Hypothalamus (tissue), 51 donors: Measurements from ENCODE around the gene THBD.

Experiments
- DNase-seq, 51 donors: peaks; one replicate each; lab custom pipeline; 2025; lab: John Stamatoyannopoulos, UW

Gene THBD

DNA sequence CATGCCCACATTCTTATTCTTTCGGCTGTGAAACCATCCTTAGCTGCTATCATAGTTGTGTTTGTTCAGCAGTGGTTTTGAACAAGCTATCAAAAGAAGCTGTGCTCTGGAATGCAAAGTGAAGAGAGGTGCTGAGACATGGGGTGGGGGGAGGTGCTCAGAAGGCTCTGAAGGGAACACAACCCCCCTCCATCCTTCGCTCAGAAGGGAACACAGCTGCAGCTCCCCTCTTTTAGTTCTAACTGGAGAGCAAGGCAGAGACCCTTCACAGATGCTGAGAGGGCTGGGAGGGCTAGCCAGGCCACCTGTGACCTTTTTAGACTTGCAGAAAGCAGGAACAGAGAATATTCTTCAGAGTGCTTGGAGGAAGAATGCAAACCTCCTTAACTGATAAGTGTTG, 32.0 kb downstream of the THBD start:
- no peak for DNase-seq

- DNase-seq = no peak
Observed at GRCh38 chr20:23013429-23013828, 36.0 kb downstream of the THBD start.

DNA sequence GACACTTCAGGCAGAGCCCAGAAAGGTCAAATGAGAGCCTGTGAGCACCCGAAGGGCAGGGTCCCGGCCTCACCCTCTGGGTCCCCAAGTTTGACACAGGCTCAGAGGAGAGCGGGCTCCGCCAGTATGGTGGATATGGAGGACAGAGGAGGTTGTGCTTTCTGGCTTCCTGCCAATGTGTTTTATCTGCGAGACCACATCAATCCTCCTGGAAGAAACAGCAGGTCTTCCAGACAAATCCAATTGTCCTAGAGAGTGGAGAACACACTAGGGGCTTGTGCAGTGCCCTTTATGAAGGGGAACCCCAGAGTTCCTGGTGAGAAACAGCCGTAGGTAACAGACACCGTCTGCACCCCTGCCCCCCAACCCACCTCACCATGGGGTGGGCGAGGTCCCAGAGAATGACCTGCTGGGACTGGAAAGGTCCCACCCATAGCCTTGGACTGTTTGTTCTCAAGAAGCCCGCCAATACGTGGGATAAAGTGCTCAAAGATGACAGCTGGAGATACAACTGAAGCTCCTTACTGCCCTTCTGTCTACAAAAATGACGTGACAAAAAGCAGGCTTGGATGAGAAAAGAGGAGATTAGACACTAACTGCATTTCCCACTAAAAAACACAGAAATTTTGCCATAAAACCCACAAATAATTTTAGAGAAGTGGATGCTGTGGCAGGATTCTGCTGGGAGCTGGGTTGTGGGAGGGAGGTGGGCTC, 38.3 kb downstream of the THBD start:
- DNase-seq = no peak

DNA sequence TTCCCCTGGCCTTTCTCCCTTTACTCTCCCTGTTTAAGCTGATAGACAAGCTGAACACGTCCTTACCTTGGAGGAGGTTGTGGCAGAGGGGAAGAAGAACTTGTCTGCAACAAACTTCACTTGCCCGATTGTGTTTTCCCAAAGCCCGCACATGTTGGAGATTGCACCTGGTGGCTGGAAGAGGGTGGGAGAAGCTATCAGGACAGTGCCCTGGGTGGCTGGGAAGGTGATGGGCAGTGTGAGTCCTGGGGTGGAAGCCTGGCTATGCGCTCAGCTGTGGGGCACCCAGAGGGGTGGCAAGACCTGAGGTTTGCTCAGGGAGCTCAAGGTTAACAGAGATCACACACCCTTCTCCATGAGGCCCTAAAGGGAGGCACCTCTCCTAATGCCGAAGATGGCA, 39.4 kb downstream of the THBD start:
- DNase-seq = no peak

DNA sequence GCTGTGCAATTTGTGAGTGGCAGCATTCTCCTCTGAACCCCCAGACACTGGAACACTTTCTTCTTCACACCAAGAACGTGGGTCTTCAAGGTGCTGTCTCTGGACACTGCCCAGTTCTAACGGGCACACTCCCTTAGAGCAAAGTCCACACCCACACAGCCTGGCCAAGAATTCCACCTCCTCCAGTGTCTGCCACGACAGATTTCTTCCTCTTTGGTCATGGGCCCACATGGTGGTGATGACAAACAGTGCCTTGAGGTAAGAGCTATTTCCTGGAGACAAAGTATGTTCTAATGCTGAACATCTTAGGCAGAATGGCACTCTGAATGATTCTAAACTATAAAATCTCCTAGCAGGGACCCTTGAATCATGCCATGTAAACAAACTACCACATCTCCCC, 39.8 kb downstream of the THBD start:
- DNase-seq = no peak

- DNase-seq = no peak
Observed at GRCh38 chr20:23008667-23009066, 40.8 kb downstream of the THBD start.

DNA sequence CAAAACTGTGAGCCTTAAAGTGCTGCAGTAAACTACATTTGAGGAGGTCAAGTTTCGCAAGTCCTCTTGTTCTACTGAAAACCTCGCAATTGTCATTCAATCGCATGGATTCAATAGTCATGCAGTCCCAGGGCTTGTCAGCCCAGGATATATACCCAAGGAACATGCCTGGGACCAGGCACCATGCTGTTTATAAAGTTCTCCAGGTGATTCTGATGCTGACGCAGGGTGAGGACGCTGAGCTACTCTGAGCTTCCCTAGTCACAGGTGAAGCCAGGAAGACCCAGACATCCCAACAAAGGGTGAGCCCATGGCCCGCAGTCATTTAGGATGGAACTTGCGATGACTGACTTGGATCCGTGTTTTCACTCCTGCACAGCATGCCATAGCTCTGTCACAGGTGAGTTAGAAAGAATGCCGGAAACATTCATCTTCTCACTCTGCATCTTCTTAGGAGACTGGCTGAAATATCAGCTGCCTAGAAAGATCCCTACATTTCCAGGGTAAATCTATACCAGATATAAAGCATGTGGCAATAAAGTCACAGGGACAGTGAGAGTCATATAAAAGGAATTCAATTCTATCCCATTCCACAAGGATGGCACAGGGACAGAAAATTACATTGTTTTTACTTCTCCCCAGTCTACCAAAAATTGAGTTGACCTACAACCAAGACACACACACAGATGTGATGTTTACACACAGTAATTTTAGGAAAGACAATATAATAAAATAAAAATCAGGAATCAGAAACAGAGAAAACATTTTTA, 41.4 kb downstream of the THBD start:
- DNase-seq = no peak

- DNase-seq = no peak
Observed at GRCh38 chr20:23007462-23007861, 42.0 kb downstream of the THBD start.

DNA sequence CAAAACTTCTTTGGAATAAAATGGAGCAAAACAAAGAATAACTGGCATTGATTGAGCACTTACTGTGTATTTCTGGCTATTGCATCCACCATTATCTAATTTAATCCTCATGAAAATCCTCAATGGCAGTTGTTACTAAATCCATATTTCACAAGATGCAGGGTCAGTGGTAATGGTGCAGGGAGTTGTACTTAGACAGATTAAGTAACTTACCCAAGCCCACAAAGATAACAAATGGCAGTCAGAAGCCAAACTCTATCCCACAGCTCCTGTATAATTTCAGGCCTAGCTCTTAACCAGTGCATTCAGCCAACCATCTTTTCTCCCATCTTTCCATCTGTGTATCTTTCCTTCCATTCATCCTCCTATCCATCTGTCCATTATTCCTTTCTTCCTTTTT, 43.7 kb downstream of the THBD start:
- DNase-seq = no peak

DNA sequence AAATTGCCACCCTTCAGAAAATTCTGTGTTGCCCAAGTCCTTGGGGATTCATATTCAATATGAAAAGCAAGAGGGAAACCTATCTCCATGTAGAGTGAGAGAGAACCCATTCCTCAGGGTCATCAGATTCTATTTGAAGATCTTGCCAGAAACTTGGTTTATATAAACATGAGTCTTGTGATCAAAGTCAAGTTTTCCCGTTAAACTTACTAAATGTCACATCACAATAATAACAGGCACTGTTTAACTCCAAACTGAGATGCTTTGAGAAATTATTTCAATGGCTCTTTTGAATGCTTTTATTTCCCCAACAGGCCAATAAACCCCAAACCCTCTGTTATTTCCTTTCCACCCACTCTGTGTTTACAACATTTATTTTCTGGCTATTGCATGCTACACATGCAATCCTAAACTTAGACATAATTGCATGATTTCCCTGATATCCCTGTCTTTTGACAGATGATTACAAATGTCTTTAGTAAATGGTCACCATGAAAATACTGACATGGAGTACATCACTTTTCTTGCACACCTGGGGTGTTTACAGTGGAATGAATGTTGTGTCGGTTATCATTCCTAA, 45.5 kb downstream of the THBD start:
- DNase-seq = no peak

DNA sequence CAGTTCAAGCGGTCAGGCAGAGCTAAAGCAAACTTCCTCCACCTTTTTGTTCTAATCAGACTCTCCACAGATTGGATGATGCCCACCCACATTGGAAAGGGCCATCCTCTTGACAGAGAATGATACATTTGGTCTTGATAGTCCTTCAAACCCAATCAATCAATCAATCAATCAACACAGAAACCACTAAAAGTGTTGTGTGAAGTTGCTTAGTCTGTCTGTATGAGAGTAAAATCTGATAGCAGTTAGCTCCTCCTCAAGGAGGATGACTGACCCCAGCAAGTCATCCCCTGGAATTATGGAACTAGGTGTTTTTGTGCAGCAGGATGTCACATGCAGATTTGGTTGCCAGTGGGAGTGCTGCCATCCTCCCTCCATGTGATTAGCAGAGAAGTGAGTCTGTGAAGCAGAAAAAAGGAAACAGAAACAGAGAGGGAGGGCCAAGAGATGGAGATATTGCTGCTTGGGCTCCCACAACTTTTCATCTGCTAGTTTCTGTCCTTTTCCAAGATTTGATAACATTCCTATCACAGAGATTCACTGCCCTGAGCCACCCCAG, 46.3 kb downstream of the THBD start:
- no peak for DNase-seq

- DNase-seq = no peak
Observed at GRCh38 chr20:23002276-23002675, 47.2 kb downstream of the THBD start.

- no peak for DNase-seq
Observed at GRCh38 chr20:23000232-23000947, 49.1 kb downstream of the THBD start.

- no peak for DNase-seq
Observed at GRCh38 chr20:22999756-23000155, 49.7 kb downstream of the THBD start.

- no peak for DNase-seq
Observed at GRCh38 chr20:22998476-22998875, 51.0 kb downstream of the THBD start.

DNA sequence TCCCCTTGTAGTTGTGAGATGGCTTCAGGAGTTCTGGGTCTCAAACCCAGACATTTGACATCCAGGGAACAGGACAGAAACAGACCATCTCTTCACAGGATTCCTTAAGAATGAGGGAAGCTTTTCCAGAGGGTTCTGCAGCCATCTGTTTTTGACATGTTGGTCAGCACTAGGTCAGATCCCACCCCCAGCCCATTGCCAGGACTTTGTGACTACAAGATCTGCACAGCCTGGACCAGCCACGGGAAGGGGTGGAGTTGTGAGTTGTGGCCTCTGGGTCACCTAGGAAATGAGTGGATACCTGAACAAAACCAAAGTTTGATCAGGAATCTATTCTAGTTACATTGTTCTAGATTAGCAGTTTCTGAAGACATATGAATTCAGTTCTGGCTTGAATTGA, 53.5 kb downstream of the THBD start:
- DNase-seq = no peak
